ENCODE data around the gene ACOT7.

- no peak for TF ChIP-seq POLR2AphosphoS5 (IDR thresholded peaks at IDR 0.05)
- TF ChIP-seq, protein P1, sequence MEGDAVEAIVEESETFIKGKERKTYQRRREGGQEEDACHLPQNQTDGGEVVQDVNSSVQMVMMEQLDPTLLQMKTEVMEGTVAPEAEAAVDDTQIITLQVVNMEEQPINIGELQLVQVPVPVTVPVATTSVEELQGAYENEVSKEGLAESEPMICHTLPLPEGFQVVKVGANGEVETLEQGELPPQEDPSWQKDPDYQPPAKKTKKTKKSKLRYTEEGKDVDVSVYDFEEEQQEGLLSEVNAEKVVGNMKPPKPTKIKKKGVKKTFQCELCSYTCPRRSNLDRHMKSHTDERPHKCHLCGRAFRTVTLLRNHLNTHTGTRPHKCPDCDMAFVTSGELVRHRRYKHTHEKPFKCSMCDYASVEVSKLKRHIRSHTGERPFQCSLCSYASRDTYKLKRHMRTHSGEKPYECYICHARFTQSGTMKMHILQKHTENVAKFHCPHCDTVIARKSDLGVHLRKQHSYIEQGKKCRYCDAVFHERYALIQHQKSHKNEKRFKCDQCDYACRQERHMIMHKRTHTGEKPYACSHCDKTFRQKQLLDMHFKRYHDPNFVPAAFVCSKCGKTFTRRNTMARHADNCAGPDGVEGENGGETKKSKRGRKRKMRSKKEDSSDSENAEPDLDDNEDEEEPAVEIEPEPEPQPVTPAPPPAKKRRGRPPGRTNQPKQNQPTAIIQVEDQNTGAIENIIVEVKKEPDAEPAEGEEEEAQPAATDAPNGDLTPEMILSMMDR (IDR thresholded peaks at IDR 0.05) = no peak
- TF ChIP-seq POLR2A (IDR thresholded peaks at IDR 0.05) = no peak
- no peak for TF ChIP-seq EP300 (IDR thresholded peaks at IDR 0.05)
Observed at GRCh38 chr1:6427441-6428390, 34.1 kb upstream of the ACOT7 start.
